ENCODE results near the gene ATCAY.
"Not testable (repeated sequence)": the region's sequence is repeated elsewhere in the genome, so short reads cannot be mapped to it uniquely, and the experiment has no call there.

ATCAY gene

DNA sequence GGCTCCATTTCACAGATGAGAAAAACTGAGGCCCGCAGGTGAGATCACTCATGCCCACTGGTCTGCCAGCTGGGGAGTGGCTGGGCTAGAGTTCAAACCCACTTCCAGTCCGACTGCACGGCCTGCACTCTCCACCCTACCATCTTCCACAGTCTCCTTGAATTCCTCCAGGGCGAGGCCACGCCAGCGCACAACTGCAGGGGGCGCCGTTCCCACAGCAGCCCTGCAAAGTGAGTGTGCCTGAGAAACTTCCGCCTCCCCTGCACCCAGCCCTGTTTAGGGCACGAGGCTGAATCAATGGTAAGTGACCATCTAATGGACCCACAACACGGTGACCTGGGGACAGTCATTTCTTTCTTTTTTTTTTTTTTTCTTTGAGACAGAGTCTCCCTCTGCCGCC, 829 bp upstream of the ATCAY start:
- 63 to 79% methylated on average over 10 to 11 of the region's 12 CpGs for WGBS, 2 experiments (ENCODE audit: insufficient coverage in 2 of 2)
- Histone ChIP-seq H3K9me3 (ENCODE audit: control insufficient read depth, low read length) (no peaks in the 10 kb centered on the region), H3K27ac (ENCODE audit: low read depth, low read length, severe bottlenecking) (no peak overlapping the region), H3K4me3 (ENCODE audit: extremely low read depth, insufficient read depth, low read length, poor library complexity, severe bottlenecking) (no peak overlapping the region), H3K36me3 (ENCODE audit: control insufficient read depth, insufficient read depth, low read length) (no peaks in the 10 kb centered on the region), H3K4me1 (ENCODE audit: control insufficient read depth, insufficient read depth, low read length, poor library complexity, severe bottlenecking) (peaks cover 8% of the 10 kb centered on the region)

DNA sequence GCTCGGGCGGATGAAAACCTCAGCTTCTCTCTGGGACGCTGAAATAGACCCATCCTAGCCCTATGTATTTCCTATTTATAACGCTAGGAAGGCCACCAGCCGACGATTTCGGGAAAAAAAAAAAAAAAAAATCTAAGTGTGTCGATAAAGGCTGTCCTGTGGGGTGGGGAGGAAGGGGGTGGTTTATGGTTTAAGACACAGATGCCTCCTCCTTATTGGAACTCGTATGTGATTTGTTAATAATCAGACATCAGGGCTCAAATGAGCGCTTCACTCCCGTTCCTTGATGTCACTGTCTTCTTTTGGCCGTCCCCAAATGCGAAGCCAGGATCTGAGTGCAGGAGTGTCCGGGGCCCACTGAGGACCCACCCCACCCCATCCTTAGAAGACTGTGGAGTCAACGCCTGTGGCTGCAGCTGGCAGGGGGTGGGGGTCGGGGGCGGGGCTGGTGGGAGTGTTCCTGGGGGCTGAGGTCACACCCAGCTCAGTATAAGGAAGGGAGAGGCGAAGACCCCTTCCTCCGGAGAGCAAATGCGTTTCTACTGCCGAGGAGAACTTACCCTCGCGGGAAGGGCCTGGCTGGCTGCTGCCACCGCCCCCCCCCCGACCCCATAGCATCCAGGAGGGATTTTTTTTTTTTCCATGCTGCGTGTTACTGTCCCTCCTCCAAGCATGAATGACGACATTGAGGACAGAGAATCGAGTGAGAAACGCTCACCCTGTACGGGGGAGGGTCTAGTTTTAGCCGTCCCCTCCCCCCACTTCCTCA, 971 bp downstream of the ATCAY start:
- H3K9me3 ChIP-seq (ENCODE audit: control insufficient read depth, low read length) = no peaks in the 10 kb centered on the region
- H3K36me3 ChIP-seq (ENCODE audit: control insufficient read depth, insufficient read depth, low read length) = no peaks in the 10 kb centered on the region
- 1 to 2% methylated on average over 10 of the region's 31 CpGs for WGBS, 2 experiments (ENCODE audit: insufficient coverage in 2 of 2)
- peaks cover 8% of the 10 kb centered on the region for H3K4me1 ChIP-seq (ENCODE audit: control insufficient read depth, insufficient read depth, low read length, poor library complexity, severe bottlenecking)
- peak overlapping the region; percentile 47 for H3K4me3 ChIP-seq (ENCODE audit: extremely low read depth, insufficient read depth, low read length, poor library complexity, severe bottlenecking)
- H3K27ac ChIP-seq (ENCODE audit: low read depth, low read length, severe bottlenecking) = no peak overlapping the region

DNA sequence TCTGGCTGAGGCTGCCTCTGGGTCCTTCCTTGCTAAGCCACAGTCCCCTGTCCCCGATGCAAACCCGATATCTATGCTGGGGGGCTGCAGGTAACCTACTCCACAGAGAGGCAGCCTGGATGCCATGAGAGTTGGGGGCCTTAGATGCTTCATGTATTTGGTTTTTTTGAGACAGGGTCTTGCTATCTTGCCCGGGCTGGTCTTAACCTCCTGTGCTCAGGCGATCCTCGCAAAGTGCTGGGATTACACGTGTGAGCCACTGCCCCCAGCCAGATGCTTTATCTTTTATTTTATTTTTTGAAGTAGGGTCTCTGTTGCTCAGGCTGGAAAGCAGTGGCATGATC, 1.5 kb downstream of the ATCAY start:
- 31 to 50% methylated on average over 1 to 2 of the region's 6 CpGs for WGBS, 2 experiments (ENCODE audit: insufficient coverage in 2 of 2)
- Histone ChIP-seq H3K36me3 (ENCODE audit: control insufficient read depth, insufficient read depth, low read length) (no peaks in the 10 kb centered on the region), H3K27ac (ENCODE audit: low read depth, low read length, severe bottlenecking) (no peak overlapping the region), H3K9me3 (ENCODE audit: control insufficient read depth, low read length) (no peaks in the 10 kb centered on the region), H3K4me1 (ENCODE audit: control insufficient read depth, insufficient read depth, low read length, poor library complexity, severe bottlenecking) (peaks cover 8% of the 10 kb centered on the region), H3K4me3 (ENCODE audit: extremely low read depth, insufficient read depth, low read length, poor library complexity, severe bottlenecking) (peak overlapping the region; percentile 47)

GRCh38 chr19:3890591-3890990, 10.1 kb downstream of the ATCAY start:
- no peak overlapping the region for H3K4me3 ChIP-seq (ENCODE audit: extremely low read depth, insufficient read depth, low read length, poor library complexity, severe bottlenecking)
- H3K36me3 ChIP-seq (ENCODE audit: control insufficient read depth, insufficient read depth, low read length) = peaks cover 3% of the 10 kb centered on the region
- WGBS, 2 experiments (ENCODE audit: insufficient coverage in 2 of 2) = 91% methylated on average over 13 to 15 of the region's 17 CpGs
- H3K4me1 ChIP-seq (ENCODE audit: control insufficient read depth, insufficient read depth, low read length, poor library complexity, severe bottlenecking) = no peaks in the 10 kb centered on the region
- no peak overlapping the region for H3K27ac ChIP-seq (ENCODE audit: low read depth, low read length, severe bottlenecking)
- no peaks in the 10 kb centered on the region for H3K9me3 ChIP-seq (ENCODE audit: control insufficient read depth, low read length)

DNA sequence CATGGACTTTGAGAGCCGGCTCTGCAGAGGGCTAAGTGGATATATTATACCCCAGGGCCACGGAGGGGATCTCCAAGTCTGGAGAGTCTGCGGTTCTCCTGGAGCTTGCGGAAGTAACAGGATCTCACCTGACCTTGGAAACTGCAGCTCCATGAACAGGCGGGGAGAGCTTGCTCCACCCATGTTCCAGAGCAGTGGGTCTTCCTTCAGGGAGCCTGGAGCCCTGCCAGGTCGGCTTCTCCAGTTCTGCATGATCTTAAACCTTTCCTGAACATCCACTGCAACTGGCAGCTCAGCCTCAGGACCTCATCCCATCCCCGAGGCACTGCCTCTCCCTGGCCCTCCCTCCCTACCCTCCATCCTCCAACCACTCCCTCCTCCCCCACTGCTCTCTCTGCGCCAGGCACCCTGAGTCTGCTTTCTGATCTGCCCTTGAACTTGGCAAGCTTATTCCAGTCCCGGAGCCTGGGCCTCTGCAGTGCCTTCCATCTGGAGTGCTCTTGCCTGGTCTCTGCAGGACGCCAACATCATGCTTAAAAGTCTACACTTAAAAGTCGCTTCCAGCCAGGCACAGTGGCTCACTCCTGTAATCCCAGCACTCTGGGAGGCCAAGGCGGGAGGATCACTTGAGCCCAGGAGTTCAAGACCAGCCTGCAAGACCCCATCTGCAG, 13.2 kb downstream of the ATCAY start:
- Histone ChIP-seq H3K9me3 (ENCODE audit: control insufficient read depth, low read length) (peaks cover 8% of the 10 kb centered on the region), H3K27ac (ENCODE audit: low read depth, low read length, severe bottlenecking) (no peak overlapping the region), H3K36me3 (ENCODE audit: control insufficient read depth, insufficient read depth, low read length) (peaks cover 11% of the 10 kb centered on the region), H3K4me3 (ENCODE audit: extremely low read depth, insufficient read depth, low read length, poor library complexity, severe bottlenecking) (no peak overlapping the region), H3K4me1 (ENCODE audit: control insufficient read depth, insufficient read depth, low read length, poor library complexity, severe bottlenecking) (no peaks in the 10 kb centered on the region)
- WGBS, 2 experiments (ENCODE audit: insufficient coverage in 2 of 2) = 86 to 93% methylated on average over 12 of the region's 12 CpGs

DNA sequence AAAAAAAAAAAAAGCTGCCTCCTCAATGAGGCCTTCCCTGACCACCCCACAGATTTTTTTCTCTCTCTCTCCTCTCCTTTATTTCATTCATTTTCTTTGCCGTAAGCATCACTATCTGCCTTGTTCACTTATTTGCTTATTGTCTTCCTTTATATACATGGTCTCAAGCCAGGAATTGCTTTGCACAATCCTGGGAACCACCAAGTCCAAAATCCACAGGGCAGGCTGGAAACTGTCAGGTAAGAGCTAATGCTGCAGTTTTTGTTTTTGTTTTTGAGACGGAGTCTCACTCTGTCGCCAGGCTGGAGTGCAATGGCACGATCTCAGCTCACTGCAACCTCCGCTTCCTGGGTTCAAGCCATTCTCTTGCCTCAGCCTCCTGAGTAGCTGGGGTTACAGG, 14.5 kb downstream of the ATCAY start:
- H3K27ac ChIP-seq (ENCODE audit: low read depth, low read length, severe bottlenecking); H3K4me3 ChIP-seq (ENCODE audit: extremely low read depth, insufficient read depth, low read length, poor library complexity, severe bottlenecking); H3K4me1 ChIP-seq (ENCODE audit: control insufficient read depth, insufficient read depth, low read length, poor library complexity, severe bottlenecking): not testable (repeated sequence)
- H3K9me3 ChIP-seq (ENCODE audit: control insufficient read depth, low read length) = peaks cover 10% of the 10 kb centered on the region
- WGBS, 2 experiments (ENCODE audit: insufficient coverage in 2 of 2) = 89 to 96% methylated on average over 5 of the region's 5 CpGs
- peaks cover 12% of the 10 kb centered on the region for H3K36me3 ChIP-seq (ENCODE audit: control insufficient read depth, insufficient read depth, low read length)

- Histone ChIP-seq H3K4me3 (ENCODE audit: extremely low read depth, insufficient read depth, low read length, poor library complexity, severe bottlenecking) (no peak overlapping the region), H3K27ac (ENCODE audit: low read depth, low read length, severe bottlenecking) (no peak overlapping the region), H3K9me3 (ENCODE audit: control insufficient read depth, low read length) (peaks cover 10% of the 10 kb centered on the region), H3K4me1 (ENCODE audit: control insufficient read depth, insufficient read depth, low read length, poor library complexity, severe bottlenecking) (no peaks in the 10 kb centered on the region), H3K36me3 (ENCODE audit: control insufficient read depth, insufficient read depth, low read length) (peaks cover 12% of the 10 kb centered on the region)
- 70 to 95% methylated on average over 2 to 4 of the region's 5 CpGs for WGBS, 2 experiments (ENCODE audit: insufficient coverage in 2 of 2)
Observed at GRCh38 chr19:3895788-3896187, 15.3 kb downstream of the ATCAY start.

DNA sequence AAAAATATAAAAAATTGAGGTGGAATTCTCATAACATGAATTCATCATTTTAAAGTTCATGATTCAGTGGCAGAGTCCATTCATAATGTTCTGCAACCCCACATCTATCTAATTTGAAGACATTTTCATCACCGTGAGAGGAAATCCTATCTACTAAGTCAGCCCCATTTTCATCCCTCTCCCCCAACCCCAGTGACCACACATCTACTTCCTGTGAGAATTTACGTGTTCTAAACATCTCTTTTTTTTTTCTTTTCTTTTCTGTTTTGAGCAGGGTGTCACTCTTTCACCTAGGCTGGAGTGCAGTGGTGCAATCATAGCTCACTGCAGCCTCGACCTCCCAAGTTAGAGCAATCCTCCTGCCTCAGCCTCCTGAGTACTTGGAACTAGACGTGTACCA, 17.5 kb downstream of the ATCAY start:
- peaks cover 10% of the 10 kb centered on the region for H3K9me3 ChIP-seq (ENCODE audit: control insufficient read depth, low read length)
- WGBS, 2 experiments (ENCODE audit: insufficient coverage in 2 of 2) = 90 to 97% methylated on average over 3 to 4 of the region's 4 CpGs
- no peak overlapping the region for H3K4me3 ChIP-seq (ENCODE audit: extremely low read depth, insufficient read depth, low read length, poor library complexity, severe bottlenecking)
- peaks cover 9% of the 10 kb centered on the region for H3K36me3 ChIP-seq (ENCODE audit: control insufficient read depth, insufficient read depth, low read length)
- H3K4me1 ChIP-seq (ENCODE audit: control insufficient read depth, insufficient read depth, low read length, poor library complexity, severe bottlenecking) = no peaks in the 10 kb centered on the region
- H3K27ac ChIP-seq (ENCODE audit: low read depth, low read length, severe bottlenecking) = no peak overlapping the region

DNA sequence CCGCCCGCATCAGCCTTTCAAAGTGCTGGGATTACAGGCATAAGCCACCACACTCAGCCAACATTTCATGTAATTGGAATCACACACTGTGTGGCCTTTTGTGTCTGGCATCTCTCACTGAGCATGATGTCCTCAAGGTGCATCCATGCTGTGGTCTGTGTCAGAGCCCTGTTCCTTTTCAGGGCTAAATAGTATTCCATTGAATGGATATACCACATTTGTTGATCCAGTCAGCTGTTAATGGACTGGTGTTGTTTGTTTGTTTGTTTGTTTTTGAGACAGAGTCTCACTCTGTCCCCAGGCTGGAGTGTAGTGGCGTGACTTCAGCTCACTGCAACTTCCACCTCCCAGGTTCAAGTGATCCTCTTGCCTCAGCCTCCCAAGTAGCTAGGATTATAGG, 17.9 kb downstream of the ATCAY start:
- 86 to 97% methylated on average over 3 of the region's 3 CpGs for WGBS, 2 experiments (ENCODE audit: insufficient coverage in 2 of 2)
- Histone ChIP-seq H3K36me3 (ENCODE audit: control insufficient read depth, insufficient read depth, low read length) (peaks cover 9% of the 10 kb centered on the region), H3K4me1 (ENCODE audit: control insufficient read depth, insufficient read depth, low read length, poor library complexity, severe bottlenecking) (no peaks in the 10 kb centered on the region), H3K9me3 (ENCODE audit: control insufficient read depth, low read length) (peaks cover 10% of the 10 kb centered on the region), H3K4me3 (ENCODE audit: extremely low read depth, insufficient read depth, low read length, poor library complexity, severe bottlenecking) (no peak overlapping the region), H3K27ac (ENCODE audit: low read depth, low read length, severe bottlenecking) (no peak overlapping the region)

GRCh38 chr19:3899531-3900294, 19.2 kb downstream of the ATCAY start:
- no peaks in the 10 kb centered on the region for H3K4me1 ChIP-seq (ENCODE audit: control insufficient read depth, insufficient read depth, low read length, poor library complexity, severe bottlenecking)
- peaks cover 9% of the 10 kb centered on the region for H3K36me3 ChIP-seq (ENCODE audit: control insufficient read depth, insufficient read depth, low read length)
- H3K27ac ChIP-seq (ENCODE audit: low read depth, low read length, severe bottlenecking) = no peak overlapping the region
- WGBS, 2 experiments (ENCODE audit: insufficient coverage in 2 of 2) = 88 to 94% methylated on average over 18 of the region's 18 CpGs
- H3K4me3 ChIP-seq (ENCODE audit: extremely low read depth, insufficient read depth, low read length, poor library complexity, severe bottlenecking) = no peak overlapping the region
- H3K9me3 ChIP-seq (ENCODE audit: control insufficient read depth, low read length) = peaks cover 10% of the 10 kb centered on the region
